D721Med (cell line): ENCODE measurements around the gene DUSP8.

Experiments
- DNase-seq: peaks from one replicate; pipeline ENCODE4 v3.0.0; 2011; ENCODE audit warnings: low spot score; ENCODE audit not compliant: insufficient read length
- FAIRE-seq: peaks from 2 replicates; lab custom pipeline; 2011; peaks lifted over from hg19 to GRCh38; lab: Jason Lieb, UNC
- TF ChIP-seq, protein P1 (sequence below): IDR thresholded peaks from 2 replicates; pipeline ENCODE4 v1.5.1; 2012; ENCODE audit warnings: mild to moderate bottlenecking, control low read depth; ENCODE audit not compliant: insufficient read depth; ENCODE audit errors: missing control alignments

Gene DUSP8

GRCh38 chr11:1546536-1547466, 25.3 kb downstream of the DUSP8 start:
- TF ChIP-seq, protein P1, sequence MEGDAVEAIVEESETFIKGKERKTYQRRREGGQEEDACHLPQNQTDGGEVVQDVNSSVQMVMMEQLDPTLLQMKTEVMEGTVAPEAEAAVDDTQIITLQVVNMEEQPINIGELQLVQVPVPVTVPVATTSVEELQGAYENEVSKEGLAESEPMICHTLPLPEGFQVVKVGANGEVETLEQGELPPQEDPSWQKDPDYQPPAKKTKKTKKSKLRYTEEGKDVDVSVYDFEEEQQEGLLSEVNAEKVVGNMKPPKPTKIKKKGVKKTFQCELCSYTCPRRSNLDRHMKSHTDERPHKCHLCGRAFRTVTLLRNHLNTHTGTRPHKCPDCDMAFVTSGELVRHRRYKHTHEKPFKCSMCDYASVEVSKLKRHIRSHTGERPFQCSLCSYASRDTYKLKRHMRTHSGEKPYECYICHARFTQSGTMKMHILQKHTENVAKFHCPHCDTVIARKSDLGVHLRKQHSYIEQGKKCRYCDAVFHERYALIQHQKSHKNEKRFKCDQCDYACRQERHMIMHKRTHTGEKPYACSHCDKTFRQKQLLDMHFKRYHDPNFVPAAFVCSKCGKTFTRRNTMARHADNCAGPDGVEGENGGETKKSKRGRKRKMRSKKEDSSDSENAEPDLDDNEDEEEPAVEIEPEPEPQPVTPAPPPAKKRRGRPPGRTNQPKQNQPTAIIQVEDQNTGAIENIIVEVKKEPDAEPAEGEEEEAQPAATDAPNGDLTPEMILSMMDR: peak; percentile 51
- FAIRE-seq: no peak
- DNase-seq: peak; percentile 49

DNA sequence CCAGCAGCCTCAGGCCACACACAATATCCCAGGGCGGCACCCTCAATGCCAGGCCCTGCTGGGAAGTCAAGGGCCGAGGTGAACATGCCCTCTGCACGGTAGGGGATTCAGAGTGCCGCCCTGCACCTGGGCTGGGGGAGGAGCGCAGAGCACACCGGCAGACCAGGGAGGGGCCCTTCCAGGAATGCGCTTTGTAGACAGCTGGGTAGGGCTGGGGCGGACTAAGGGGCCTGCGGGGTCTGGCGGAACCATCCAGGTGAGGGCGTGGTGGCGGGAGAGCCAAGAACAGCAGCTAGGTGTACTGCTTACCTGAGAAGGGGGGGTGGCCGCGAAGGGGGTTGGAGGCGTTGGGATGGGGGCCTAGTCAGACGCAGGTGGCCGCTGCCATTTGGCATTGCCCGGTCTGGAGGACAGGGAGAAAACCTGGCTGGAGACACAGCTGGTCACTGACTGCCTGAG, 26.0 kb downstream of the DUSP8 start:
- FAIRE-seq (no peak), DNase-seq (no peak)
- TF ChIP-seq, protein P1: no peak

DNA sequence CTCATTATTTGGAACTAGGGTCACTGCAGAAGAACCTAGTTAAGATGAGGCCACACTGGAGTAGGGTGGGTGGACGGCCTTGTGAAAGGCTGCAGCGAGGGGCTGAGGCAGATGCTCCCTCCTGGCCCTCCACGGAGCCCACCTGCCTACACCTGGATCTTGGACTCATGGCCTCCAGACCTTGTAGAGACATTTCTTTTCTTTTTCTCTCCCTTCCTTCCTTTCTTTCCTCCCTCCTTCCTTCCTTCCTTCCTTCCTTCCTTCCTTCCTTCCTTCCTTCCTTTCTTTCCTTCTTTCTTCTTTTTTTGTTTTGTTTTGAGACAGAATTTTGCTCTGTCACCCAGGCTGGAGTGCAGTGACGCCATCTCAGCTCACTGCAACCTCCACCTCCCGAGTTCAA, 26.6 kb downstream of the DUSP8 start:
- TF ChIP-seq, protein P1: no peak
- DNase-seq (no peak), FAIRE-seq (no peak)

GRCh38 chr11:1544536-1544935, 27.5 kb downstream of the DUSP8 start:
- TF ChIP-seq, protein P1: no peak
- no peak for FAIRE-seq
- DNase-seq: no peak

- DNase-seq (no peak), FAIRE-seq (no peak)
- TF ChIP-seq, protein P1: no peak
These were observed 28.3 kb downstream of the DUSP8 start for GRCh38 chr11:1543606-1544263.

GRCh38 chr11:1542267-1542666, 29.8 kb downstream of the DUSP8 start:
- no peak for DNase-seq
- no peak for FAIRE-seq
- TF ChIP-seq, protein P1: no peak
